Endothelial cell of hepatic sinusoid (primary cell): ENCODE measurements around the gene KCNS3.

Experiments
- in situ Hi-C: cut with HindIII; loops from 2 replicates; pipeline ENCODE4 v1.10.0; 2017; ENCODE audit warnings: low sequenced_read_pairs

KCNS3 gene

DNA sequence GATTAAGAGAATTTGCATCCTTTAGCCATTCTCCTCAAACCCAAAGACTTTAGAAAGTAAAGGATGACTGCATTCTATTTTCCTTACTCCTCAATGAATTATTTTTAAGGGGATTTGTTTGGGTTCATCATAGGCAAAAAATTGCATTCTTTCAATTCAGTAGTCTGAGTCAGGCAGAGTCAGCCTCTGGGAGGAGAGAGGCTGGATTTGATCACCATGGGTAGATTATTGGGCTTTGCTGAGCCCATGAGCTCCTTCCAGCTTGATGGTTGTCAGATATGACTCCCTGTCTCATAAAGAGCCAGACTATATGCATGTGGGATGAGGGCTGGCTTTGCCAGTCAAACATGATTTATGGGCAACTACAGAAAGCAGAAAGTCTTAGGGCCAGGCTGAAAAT, 101.2 kb downstream of the KCNS3 start:
- in situ Hi-C loops, result loop anchor here (5.0 to 10.0 kb wide), 2 partner anchors 97 to 395 kb away; no protein-coding TSS in a partner anchor

DNA sequence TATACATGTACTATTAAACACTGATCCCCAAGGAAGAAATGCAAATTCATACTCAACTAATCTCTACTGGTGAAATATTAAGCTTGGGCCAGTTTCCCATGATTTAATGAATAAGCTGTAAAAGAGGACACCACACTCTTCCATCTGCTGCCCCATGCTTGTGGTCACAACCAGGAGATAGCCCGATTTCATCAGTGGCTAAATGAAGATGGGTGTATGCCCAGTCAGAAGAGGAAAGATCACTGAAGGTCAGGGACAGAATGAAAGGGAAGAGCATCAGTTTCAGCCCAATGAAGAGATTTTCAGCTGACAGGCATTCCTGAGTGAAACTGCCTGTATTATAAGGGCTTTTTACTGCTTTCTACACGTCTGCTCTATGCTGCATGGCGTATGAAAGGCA, 103.5 kb downstream of the KCNS3 start:
- in situ Hi-C loops, result loop anchor here (5.0 kb wide), 1 partner anchor 100 kb away; no protein-coding TSS in a partner anchor
